B cell (primary cell): Measurements from ENCODE around the gene CCDC43.

ENCODE experiments used
- CTCF ChIP-seq: fragments of 200-600 bp; IDR thresholded peaks from one replicate; pipeline ENCODE4 v1.8.0; 2022; ENCODE audit warnings: antibody characterized with exemption, mild to moderate bottlenecking
- EZH2 ChIP-seq: IDR thresholded peaks from 2 replicates; pipeline ENCODE4 v1.6.1; 2012; ENCODE audit warnings: borderline replicate concordance, low read depth, mild to moderate bottlenecking, moderate library complexity, low read length; ENCODE audit not compliant: insufficient read depth, poor library complexity, severe bottlenecking

DNA sequence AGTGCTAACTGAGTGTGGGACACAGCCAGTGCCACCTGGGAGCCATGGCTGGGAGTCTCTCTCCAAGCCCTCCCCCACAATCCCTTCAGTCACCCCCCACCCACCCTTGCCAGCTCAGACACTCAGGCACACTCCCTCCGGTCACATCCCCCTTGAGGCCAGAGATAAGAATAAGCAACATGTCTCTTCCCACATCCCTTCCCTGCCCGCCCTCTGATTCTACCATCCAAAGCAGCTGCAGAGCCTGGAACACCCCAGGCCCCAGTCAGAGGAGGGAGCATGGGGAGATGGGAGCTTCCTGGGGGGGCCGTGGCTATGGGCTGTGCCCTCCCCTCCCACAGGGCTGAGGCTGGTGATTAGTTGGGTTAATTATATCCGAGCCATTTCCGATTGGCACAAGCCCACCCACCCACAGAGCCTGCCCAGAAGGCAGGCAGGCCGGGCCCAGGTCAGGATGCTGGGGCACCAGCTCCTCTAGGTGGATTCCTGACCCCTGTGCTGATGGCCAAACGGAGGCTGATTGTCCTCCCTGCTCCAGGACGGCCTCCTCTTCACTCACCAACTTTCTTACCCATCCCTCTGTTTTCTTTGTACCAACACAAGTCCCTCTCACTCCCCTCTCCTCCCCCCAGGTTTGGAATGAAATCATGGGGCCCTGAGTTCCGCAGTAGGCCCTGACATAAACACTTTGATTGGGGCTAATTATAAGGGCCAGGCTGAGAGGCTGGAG lies 61.9 kb downstream of the CCDC43 start:
- no peak for TF ChIP-seq CTCF
- TF ChIP-seq EZH2 = no peak
